ENCODE data around the gene CENPT.

DNA sequence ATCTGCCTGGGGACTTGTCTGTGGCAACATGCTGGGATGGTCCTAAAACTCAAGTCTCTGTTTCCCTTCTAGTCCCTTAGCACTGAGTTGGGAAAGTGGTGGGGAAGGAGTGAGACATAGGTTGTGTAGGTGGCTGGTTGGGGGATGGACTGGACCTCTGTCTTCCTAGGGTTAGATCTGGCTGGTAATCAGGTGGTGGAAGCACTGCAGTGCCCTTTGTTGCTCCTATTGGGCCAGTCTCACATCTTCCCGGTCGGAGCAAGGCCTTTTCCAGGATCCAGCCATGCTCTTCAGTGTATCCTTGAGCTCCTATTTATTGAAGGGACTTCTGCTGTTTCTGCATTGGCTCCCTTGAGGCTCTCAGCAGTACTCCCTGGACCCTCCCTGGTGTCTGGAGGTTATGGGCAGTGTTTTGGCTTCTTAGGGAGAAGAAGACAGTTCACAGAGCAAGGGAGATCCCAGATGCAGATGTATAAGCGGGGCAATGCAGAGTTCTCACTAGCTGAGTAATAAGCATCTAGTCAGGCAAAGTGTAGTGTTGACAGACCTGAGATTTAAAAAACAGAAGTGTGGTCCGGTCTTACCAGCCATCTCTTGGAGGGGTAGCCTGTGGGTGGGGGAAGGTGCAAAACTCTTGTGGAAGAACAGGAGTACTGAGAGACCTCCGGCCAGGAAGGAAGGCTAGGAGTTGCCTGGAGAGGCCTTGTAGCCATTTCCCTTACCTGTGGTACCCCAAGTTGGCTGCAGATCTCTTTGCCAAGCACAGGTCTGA lies 2.0 kb downstream of the CENPT start:
- TF ChIP-seq, protein P1, sequence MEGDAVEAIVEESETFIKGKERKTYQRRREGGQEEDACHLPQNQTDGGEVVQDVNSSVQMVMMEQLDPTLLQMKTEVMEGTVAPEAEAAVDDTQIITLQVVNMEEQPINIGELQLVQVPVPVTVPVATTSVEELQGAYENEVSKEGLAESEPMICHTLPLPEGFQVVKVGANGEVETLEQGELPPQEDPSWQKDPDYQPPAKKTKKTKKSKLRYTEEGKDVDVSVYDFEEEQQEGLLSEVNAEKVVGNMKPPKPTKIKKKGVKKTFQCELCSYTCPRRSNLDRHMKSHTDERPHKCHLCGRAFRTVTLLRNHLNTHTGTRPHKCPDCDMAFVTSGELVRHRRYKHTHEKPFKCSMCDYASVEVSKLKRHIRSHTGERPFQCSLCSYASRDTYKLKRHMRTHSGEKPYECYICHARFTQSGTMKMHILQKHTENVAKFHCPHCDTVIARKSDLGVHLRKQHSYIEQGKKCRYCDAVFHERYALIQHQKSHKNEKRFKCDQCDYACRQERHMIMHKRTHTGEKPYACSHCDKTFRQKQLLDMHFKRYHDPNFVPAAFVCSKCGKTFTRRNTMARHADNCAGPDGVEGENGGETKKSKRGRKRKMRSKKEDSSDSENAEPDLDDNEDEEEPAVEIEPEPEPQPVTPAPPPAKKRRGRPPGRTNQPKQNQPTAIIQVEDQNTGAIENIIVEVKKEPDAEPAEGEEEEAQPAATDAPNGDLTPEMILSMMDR (IDR thresholded peaks at IDR 0.05), result no peak
- TF ChIP-seq POLR2A (IDR thresholded peaks at IDR 0.05), result no peak
